SU-DHL-6 (cell line): Measurements from ENCODE around the gene ADAMTS12.

ENCODE experiments used
- H2AFZ ChIP-seq: fragments of 200-600 bp; sonication (generic); 2 replicates; pipeline ENCODE4 v1.6.1; 2014; ENCODE audit warnings: low read depth, mild to moderate bottlenecking, moderate library complexity, mixed read lengths, antibody characterized with exemption, low read length; ENCODE audit not compliant: severe bottlenecking
- H3F3A ChIP-seq: fragments of 200-600 bp; shearing (Covaris generic); 2 replicates; pipeline ENCODE4 v1.6.0; 2016; ENCODE audit warnings: antibody characterized with exemption, mild to moderate bottlenecking; ENCODE audit not compliant: insufficient read depth
- H3K27ac ChIP-seq: fragments of 200-600 bp; sonication (generic); 2 replicates; pipeline ENCODE4 v1.5.1; 2016; ENCODE audit warnings: low read depth, mild to moderate bottlenecking, low read length, moderate library complexity, mixed read lengths
- H3K27me3 ChIP-seq: fragments of 200-600 bp; sonication (generic), shearing (Covaris generic); 2 replicates; pipeline ENCODE4 v1.6.0; 2014; ENCODE audit warnings: mild to moderate bottlenecking, low read length
- H3K36me3 ChIP-seq: fragments of 200-600 bp; sonication (generic); 2 replicates; pipeline ENCODE4 v1.6.1; 2014; ENCODE audit warnings: mild to moderate bottlenecking, low read length, mixed read lengths
- H3K4me2 ChIP-seq: fragments of 300-600, 200-600 bp; shearing (Covaris generic), sonication (generic); 2 replicates; pipeline ENCODE4 v1.6.0; 2014; ENCODE audit warnings: low read length, low read depth, mild to moderate bottlenecking; ENCODE audit not compliant: poor library complexity, severe bottlenecking
- H3K4me3 ChIP-seq: fragments of 200-600 bp; sonication (generic); 2 replicates; pipeline ENCODE4 v1.5.1; 2014; ENCODE audit warnings: antibody characterized with exemption, low read length, mild to moderate bottlenecking, mixed read lengths; ENCODE audit not compliant: insufficient read depth, poor library complexity, severe bottlenecking
- H3K79me2 ChIP-seq: fragments of 200-600 bp; sonication (generic); 2 replicates; pipeline ENCODE4 v1.6.1; 2014; ENCODE audit warnings: mild to moderate bottlenecking, low read length, moderate library complexity; ENCODE audit not compliant: insufficient read depth
- H3K9ac ChIP-seq: fragments of 200-600 bp; sonication (generic); 2 replicates; pipeline ENCODE4 v1.7.0; 2014; ENCODE audit warnings: mild to moderate bottlenecking, low read length
- H3K9me2 ChIP-seq: fragments of 200-600 bp; sonication (generic); replicated peaks from 2 replicates; pipeline ENCODE4 v1.6.1; 2014; ENCODE audit warnings: low read length; ENCODE audit not compliant: insufficient read depth
- H3K9me3 ChIP-seq: fragments of 200-600 bp; sonication (generic); 2 replicates; pipeline ENCODE4 v1.6.1; 2014; ENCODE audit warnings: low read length, mixed read lengths; ENCODE audit not compliant: insufficient read depth
- H4K20me1 ChIP-seq: fragments of 200-600 bp; sonication (generic); 2 replicates; pipeline ENCODE4 v1.6.1; 2014; ENCODE audit warnings: low read depth, mild to moderate bottlenecking, antibody characterized with exemption, low read length, moderate library complexity, mixed read lengths
- EZH2phosphoT487 ChIP-seq: fragments of 200-600 bp; sonication (generic), shearing (Covaris generic); conservative IDR thresholded peaks from 2 replicates; pipeline ENCODE4 v1.6.1; 2018; ENCODE audit warnings: mild to moderate bottlenecking, antibody characterized with exemption, low read length, moderate library complexity, mixed read lengths
- TF ChIP-seq, protein P1 (sequence below): fragments of 200-600 bp; sonication (generic); IDR thresholded peaks from one replicate; pipeline ENCODE4 v1.5.1; 2017; ENCODE audit warnings: antibody characterized with exemption, mild to moderate bottlenecking, low read length, moderate library complexity; ENCODE audit not compliant: insufficient read depth, poor library complexity, severe bottlenecking

ADAMTS12 gene

DNA sequence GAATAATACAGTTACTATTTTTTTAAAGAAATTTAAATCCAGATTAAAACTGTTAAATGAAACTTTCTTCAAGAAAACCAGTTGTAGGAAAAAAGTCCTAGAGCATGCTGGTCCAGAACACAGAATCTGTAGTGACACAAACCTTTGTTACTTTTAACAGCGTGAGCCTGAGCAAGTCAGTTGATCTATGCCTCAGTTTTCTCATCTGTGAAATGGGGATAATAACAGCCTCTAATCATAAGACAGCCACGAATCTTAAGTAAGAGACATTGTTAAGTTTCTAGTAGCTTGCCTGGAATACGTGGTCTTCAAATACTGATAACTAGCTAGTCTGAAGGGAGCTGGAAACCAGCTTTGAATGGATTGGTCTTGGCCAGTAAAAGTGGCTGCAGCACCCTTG, 158.6 kb downstream of the ADAMTS12 start:
- Histone ChIP-seq H3K36me3 (no peaks in the 10 kb centered on the region), H3K9me2 (no peaks in the 10 kb centered on the region), H2AFZ (no peak overlapping the region), H3K9me3 (no peaks in the 10 kb centered on the region), H3K79me2 (no peaks in the 10 kb centered on the region), H3K4me3 (no peak overlapping the region), H3K9ac (no peak overlapping the region), H3F3A (no peaks in the 10 kb centered on the region), H3K27me3 (no peaks in the 10 kb centered on the region), H4K20me1 (no peaks in the 10 kb centered on the region), H3K27ac (no peak overlapping the region), H3K4me2 (no peak overlapping the region)
- TF ChIP-seq, protein P1, sequence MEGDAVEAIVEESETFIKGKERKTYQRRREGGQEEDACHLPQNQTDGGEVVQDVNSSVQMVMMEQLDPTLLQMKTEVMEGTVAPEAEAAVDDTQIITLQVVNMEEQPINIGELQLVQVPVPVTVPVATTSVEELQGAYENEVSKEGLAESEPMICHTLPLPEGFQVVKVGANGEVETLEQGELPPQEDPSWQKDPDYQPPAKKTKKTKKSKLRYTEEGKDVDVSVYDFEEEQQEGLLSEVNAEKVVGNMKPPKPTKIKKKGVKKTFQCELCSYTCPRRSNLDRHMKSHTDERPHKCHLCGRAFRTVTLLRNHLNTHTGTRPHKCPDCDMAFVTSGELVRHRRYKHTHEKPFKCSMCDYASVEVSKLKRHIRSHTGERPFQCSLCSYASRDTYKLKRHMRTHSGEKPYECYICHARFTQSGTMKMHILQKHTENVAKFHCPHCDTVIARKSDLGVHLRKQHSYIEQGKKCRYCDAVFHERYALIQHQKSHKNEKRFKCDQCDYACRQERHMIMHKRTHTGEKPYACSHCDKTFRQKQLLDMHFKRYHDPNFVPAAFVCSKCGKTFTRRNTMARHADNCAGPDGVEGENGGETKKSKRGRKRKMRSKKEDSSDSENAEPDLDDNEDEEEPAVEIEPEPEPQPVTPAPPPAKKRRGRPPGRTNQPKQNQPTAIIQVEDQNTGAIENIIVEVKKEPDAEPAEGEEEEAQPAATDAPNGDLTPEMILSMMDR, result no peak
- TF ChIP-seq EZH2phosphoT487, result no peak

DNA sequence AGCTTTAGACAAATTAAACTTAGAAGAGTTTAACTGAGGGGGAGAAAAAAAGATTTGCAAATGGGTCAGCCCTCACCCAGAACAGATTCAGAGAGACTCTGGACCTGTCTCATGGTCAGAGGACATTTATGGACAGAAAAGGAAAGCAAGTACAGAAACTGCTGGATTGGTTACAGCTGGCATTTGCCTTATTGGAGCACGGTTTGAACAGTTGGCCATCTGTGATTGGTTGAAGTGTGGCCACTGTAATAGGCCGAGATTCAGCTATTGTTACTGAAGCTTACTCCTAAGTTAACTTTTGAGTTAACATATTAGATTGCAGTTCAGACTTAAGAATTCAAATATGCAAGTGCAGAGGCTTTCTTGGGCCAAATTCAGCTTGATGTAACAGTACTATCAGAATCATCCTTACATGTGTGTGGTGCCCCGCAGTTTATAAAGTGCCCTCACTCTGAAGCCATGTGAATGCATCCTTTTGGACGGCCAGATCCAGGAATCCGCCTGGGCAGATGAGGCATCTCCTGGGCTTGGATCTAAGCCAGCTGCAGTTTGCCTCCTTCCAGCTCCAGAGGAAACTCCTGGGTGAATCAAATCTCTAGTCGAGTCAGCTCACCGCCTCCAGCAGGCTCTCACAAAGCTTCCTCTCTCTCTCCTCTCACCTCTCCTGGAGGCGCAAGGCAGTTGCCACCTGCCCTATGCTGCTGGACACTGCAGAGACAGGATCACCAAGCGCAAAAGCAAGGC, 165.2 kb downstream of the ADAMTS12 start:
- Histone ChIP-seq H2AFZ (no peak overlapping the region), H3K4me3 (no peak overlapping the region), H3K27ac (no peak overlapping the region), H3K79me2 (no peaks in the 10 kb centered on the region), H3K9me3 (no peaks in the 10 kb centered on the region), H3K9ac (no peak overlapping the region), H3K4me2 (no peak overlapping the region), H4K20me1 (no peaks in the 10 kb centered on the region), H3K9me2 (no peaks in the 10 kb centered on the region), H3F3A (no peaks in the 10 kb centered on the region), H3K36me3 (no peaks in the 10 kb centered on the region), H3K27me3 (no peaks in the 10 kb centered on the region)
- TF ChIP-seq EZH2phosphoT487, result no peak
- TF ChIP-seq, protein P1, result no peak

DNA sequence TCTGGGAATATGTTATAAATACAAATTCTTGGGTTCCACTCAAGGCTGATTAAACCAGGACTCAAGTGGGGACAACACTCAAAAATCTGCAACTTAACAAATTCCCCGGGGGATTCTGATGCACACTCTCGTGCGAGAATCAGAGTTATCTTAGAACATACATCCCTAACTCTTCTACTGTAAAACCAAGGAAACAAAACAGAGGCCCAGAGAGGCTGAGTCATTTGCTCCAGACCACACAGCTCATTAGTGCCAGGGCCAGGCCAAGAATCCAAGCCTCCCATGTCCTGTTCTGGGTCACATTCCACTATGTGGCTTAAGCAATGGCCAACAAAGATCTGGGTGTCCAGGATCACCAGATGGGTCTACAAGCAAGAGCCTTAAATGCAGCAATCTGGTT, 166.0 kb downstream of the ADAMTS12 start:
- no peak overlapping the region for H3K27ac ChIP-seq
- H3K9me2 ChIP-seq, result no peaks in the 10 kb centered on the region
- no peaks in the 10 kb centered on the region for H3K36me3 ChIP-seq
- H3K27me3 ChIP-seq, result no peaks in the 10 kb centered on the region
- no peak overlapping the region for H2AFZ ChIP-seq
- TF ChIP-seq EZH2phosphoT487, result no peak
- TF ChIP-seq, protein P1, result no peak
- H3K79me2 ChIP-seq, result no peaks in the 10 kb centered on the region
- H3K9me3 ChIP-seq, result no peaks in the 10 kb centered on the region
- no peaks in the 10 kb centered on the region for H3F3A ChIP-seq
- no peak overlapping the region for H3K4me3 ChIP-seq
- no peaks in the 10 kb centered on the region for H4K20me1 ChIP-seq
- H3K9ac ChIP-seq, result no peak overlapping the region
- no peak overlapping the region for H3K4me2 ChIP-seq
